Panc1 (cell line): ENCODE data around the gene UPP1. TPM values are rescaled to one million over a fixed set of nuclear protein-coding genes. Genes with fewer than 3 reads are reported as not detected.

Experiments used
- total RNA-seq: library from RNA; stranded (reverse); gene quantifications from one replicate; pipeline ENCODE4 v1.2.1, GENCODE V29; 2021; ENCODE audit not compliant: unreplicated experiment

The UPP1 gene
- total RNA-seq, 1 experiment from 2014 or later: 331 TPM

Other genes starting within 250 kb of the UPP1 start
- 2.2 TPM for gene PKD1L1, start 140.8 kb upstream of the UPP1 start, total RNA-seq
- 72.7 TPM for gene HUS1, start 109.7 kb upstream of the UPP1 start, total RNA-seq
- gene SUN3, start 60.2 kb upstream of the UPP1 start, total RNA-seq: 0.49 TPM
- gene C7orf57, start 53.7 kb upstream of the UPP1 start, total RNA-seq: 3.2 TPM
- 1.7 TPM for gene ABCA13, start 82.2 kb downstream of the UPP1 start, total RNA-seq